Stimulated activated CD8-positive, alpha-beta memory T cell treated with anti-CD3 and anti-CD28 coated beads, Interleukin-4, amount 100 ng/mL, for 1 hour (primary cell): ENCODE data around the gene METAP1.
"Not testable (repeated sequence)": the region's sequence is repeated elsewhere in the genome, so short reads cannot be mapped to it uniquely, and the experiment has no call there.

ENCODE experiments used
- DNase-seq, 2 donors: peaks; one replicate each; pipeline ENCODE4 v3.0.0-alpha.2; 2020; ENCODE audit warnings: low read depth in 2 of 2, low spot score in 1 of 2

METAP1 gene

DNA sequence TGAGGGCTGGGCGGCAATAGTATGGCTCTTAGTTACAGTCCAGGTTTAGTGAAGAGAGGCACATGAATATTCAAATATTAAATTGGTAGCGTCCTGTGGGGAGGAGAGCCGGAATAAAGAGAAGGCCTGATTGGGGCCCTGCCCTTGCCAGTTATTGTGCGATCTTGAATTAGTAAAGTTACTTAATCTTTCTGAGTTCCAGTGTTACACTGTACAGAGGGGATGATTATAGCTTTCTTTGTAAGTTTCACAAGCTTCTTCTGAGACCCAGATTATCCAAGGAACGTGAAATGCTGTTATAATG, 1.2 kb downstream of the METAP1 start:
- DNase-seq = no peak

DNA sequence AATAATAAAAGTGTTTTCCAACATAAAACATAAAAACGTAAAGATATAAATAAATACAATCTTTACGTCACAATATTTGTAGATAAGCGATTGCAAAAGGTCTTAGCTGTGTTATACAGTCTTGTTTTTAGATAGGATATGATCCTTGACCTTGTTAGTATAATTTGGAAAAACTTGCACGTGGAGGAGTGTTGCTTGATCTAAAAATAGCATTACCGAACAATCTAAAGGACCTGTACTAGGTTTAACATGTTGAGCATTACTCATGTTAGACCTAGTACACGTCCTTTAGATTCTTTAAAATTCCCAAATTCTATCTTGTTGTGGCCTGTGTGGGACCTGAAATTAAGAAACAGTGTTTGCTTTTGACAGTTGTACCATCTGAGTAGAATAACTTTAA, 1.6 kb downstream of the METAP1 start:
- DNase-seq = no peak

DNA sequence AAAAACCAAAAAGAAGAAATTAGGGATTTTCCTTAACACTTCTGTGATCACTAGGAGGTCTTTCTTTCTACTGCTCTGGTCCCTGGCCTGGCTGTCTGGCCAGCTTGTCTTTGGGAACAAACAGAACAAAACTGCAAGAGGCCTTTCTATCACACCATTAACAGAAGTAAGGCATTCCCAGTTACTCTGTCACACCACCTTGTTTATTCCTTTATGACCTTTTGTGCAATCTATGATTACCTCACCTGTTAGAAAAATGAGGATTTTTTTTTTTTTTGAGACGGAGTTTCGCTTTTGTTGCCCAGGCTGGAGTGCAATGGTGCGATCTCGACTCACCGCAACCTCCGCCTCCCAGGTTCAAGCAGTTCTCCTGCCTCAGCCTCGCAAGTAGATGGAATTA, 3.0 kb downstream of the METAP1 start:
- no peak for DNase-seq

DNA sequence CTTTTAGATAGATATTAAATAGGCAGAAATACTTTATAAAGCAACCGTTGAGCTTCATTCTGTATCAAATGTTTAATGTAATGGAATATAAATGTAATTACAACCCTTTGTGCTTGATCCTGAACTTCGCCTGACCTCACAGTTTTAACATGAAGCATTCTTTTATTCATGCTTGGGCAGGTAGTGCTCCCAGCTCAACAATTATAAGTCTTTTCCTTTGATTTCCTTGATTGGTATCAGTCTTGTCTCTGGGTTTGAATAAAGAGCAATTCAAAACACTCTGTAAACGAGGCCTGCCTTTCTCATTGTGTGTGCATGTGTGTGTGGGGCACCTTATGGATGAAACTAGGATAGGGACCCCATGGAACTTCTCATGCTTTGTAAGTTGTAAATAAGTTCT, 6.8 kb downstream of the METAP1 start:
- no peak for DNase-seq

DNA sequence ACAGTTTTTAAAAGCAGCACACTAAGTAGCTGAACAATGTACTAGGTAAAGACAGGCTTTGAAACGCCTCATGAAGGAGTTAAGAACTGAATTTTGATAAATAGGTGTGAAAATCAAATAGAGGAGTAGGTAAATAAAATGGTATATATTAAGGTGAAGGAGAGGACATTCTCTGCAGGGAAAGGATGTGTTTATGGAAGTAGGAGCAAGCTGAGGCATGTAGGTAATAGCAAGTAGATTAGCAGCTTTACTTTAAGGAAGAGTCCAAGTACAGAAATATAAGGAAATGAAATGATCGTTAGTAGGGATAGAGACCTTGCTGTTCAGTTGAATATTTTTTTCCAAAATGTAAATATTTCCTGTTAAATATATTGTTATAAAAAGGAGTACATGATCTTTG, 12.5 kb downstream of the METAP1 start:
- DNase-seq = no peak

DNA sequence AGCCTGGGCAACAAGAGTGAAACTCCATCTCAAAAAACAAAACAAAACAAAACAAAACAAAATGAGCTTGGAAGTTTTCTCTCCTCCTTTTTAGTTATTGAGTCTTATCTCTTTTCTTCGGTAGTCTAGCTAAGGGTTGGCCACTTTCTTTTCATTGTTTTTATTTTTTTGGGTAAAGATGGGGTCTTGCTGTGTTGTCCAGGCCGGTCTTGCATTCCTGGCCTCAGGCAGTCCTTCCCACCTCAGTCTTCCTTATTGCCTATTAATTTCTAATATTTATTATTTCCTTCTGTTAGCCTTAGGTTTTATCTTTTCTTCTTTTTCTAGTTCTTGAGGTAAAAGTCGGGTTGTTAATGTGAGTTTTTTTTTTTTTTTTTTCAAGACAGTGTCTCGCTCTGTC, 16.4 kb downstream of the METAP1 start:
- no peak for DNase-seq

DNA sequence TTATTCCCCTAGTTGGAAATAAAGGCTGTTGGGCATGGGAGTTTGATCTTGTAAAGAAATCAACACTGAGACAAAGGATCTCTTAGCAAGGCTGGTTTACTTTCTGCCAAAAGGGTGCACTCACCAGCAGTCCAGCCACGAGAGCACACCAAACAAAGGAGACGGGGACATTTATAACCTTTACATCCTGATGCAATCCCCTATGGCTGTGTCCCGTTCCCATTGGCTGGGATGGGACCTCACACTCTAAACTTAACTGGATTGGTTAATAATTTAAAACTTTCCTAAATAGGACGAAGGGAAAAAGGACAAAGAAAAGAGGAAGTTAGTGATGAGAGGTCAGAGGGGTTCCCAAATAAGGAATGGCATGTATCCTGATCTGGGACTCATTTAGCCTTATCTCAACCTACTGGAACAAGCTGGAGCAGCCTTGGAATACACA, 17.9 kb downstream of the METAP1 start:
- no peak for DNase-seq

DNA sequence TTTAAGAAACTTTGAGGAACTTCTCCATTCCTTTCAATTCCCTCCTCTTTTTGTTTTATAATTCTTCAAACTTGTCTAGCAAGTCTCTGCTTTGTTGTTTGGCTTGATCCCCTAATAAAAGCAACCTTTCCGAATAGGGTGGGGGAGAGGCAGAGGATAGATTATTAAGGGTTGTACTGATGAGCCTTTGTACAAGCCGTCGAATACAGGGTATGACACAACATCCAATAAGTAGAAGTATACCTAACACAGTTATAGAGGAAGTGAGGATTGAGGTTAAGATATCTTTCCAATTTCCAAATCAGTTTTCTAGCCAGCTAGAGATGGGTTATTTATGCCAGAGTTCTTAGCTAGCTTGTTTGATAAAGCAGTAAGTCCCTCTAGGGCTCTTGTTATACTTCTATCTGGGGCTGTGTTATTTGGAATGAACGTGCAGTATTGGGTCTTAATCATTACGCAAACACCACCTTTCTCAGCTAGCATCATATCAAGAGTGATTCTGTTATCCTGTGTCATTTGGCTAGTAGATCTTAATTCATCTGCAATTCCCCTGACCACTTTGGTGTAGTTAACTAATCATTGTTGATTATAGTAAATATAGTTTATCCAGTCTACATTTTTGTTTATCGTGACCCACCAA, 18.5 kb downstream of the METAP1 start:
- no peak for DNase-seq

DNA sequence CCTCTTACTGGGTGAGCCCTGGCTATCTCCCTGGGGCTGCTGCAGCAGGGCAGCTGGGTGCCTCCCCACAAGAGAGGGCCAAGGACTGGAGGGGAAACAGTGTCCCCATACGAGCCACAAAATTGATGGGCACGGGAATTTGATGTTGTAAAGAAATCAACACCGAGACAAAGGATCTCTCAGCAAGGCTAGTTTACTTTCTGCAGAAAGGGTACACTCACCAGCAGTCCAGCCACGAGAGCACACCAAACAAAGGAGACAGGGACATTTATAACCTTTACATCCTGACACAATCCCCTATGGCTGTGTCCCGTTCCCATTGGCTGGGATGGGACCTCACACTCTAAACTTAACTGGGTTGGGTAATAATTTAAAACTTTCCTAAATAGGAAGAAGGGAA, 25.9 kb downstream of the METAP1 start:
- no peak for DNase-seq

DNA sequence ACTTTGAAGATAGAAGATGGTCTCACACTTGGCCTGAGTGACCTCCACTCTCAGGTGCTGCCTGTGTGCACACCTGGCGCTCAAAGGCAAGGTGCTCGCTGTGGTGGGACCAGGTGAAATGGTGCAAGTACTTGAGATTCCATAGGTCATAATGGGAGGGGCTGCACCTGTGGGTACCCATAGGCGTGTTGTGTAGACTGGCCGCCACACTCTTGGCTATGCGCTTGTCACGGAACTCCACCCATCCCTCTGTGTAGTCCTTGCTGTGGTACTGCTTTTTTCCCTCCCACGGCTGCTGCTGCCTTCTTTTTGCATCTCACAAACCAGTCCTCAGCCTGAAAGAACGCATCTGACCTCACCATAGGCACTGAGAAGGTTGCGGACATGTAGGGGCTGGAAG, 27.0 kb downstream of the METAP1 start:
- DNase-seq = no peak

DNA sequence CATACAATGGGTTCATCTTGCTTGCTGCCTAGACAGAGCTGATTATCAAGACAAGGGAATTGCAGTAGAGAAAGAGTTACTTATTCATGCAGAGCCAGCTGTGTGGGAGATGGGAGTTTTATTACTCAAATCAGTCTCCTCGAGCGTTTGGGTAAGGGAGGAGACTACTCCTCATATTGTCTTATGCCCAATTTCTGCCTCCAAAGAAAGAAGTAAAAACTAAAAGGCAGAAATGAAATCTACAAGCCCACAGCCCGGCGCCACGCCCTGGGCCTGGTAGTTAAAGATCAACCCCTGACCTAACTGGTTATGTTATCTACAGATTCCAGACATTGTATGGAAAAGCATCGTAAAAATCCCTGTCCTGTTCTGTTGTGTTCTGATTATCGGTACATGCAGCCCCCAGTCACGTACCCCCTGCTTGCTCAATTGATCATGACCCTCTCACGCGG, 28.3 kb downstream of the METAP1 start:
- DNase-seq = not testable (repeated sequence)

DNA sequence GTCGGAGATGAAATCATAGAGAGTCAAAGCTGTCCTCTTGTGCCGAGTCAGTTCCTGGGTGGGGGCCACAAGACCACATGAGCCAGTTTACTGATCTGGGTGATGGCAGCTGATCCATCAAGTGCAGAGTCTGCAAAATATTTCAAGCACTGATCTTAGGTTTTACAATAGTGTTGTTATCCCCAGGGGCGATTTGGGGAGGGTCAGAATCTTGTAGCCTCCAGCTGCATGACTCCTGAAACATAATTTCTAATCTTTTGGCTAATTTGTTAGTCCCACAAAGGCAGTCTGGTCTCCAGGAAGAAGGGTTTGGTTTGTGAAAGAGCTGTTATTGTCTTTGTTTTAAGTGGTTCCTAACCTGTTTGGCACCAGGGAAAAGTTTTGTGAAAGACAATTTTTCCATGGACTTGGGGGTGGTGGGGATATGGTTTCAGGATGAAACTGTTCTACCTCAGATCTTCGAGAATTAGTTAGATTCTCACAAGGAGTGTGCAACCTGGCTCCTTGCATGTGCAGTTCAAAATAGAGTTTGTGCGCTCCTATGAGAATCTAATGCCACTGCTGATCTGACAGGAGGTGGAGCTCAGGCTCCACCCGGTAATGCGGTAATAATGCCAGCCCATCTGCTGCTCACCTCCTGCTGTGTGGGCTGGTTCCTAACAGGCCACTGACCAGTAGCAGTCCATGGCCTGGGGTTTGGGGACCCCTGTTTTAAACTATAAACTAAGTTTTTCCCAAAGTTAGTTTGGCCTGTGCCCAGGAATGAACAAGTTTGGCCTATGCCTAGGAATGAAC, 29.2 kb downstream of the METAP1 start:
- DNase-seq = no peak

DNA sequence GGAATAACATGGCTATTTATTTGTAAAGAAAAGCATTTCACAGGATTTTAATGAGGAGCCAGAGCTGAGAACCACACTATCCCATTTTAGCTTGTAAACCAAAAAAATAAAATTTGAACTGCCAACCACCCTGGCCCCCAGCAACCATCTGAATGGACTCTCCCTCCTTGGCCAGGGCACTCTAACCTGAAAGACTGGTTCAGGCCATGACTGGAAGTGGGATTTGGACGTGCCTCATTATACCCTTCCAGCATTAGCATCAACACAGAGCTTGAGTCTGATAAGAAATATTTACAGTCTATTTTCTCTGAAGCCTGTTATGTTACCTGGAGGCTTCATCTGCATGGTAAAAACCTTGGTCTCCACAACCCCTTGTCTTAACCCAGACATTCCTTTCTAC, 30.0 kb downstream of the METAP1 start:
- no peak for DNase-seq

DNA sequence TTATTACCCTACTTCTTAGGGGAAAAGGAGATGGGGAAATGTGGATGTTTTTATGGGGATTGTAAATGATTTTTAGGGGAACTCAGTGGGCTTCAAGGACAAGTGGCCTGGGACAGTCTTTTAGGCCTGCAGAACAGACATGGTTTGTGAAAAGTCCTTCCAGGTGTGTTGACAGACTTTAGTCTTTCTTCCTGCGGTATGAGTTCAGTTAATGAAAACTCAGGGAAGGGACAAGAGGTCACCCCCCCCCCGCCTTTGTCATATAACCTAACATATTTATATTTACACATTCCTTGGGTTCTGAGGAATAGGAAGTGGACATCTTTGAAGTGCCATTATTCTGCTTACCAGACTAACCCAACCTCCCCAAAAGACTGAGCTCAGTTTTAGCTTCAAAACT, 31.8 kb downstream of the METAP1 start:
- no peak for DNase-seq

DNA sequence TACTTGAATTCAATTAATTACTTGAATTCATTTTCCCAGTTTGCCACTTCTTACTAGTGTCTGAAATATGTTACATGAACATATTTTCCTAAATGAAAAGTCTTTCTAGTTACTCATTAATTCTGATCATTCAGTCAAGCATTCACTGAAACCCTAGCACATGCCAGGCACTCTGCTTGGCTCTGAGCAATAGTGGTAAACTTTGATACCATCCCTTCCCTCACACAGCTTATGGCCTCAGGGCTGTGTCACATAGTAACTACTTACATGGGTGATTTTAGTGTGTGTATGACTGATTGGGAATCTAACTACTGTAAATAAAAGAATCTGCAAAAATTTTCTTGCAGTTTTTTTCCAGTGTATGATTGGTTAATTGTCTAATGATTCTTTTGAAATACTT, 32.7 kb downstream of the METAP1 start:
- no peak for DNase-seq

DNA sequence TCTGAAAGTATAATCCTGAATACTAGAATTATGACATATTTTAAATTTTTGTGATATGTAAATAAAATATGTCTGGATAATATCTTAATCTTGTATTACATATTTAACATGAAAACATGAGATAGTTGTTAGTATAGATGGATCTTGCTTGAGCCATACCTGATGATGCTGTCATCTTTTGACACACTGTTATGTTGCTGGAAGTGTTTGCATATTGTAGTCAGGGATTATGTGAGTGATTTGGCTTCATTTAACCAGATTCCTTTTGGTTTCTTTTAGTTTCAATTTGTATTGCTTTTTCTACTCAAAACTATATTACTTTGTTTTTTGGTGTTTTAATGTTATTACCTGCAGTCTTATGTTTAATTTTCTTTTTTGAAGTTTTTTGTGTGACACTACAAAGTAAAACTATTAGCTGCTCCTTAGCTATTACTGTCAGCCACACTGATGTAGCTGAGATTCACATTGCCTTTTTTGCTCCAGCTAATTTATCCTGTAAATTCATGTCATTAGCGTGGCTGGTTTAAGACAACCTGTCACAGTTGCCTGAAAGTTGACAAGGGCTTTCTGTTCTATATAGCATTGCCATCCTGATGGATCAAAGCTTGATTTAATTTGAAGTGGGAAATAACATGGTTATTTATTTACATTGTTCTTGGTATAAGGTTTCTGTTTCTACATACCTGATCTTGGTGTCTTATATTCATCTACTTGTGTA, 33.7 kb downstream of the METAP1 start:
- DNase-seq = no peak

DNA sequence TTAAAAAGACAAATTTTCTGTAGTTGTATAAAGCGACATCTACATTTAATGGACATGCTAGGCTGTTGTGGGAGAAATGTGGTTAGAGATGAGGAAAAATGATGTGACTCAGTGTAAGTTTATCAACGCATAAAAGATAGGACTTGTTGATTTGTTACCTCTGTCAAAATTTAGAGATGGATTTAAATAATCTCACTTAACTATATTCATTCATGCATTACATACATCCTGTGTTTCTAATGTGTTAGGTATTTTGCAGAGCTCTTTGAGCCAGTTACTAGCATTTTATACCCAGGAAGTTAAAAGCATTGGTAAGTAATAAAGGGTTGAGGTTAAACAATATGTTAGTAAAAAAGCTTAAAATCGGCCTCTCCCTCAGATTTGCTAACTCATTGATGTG, 34.3 kb downstream of the METAP1 start:
- no peak for DNase-seq

DNA sequence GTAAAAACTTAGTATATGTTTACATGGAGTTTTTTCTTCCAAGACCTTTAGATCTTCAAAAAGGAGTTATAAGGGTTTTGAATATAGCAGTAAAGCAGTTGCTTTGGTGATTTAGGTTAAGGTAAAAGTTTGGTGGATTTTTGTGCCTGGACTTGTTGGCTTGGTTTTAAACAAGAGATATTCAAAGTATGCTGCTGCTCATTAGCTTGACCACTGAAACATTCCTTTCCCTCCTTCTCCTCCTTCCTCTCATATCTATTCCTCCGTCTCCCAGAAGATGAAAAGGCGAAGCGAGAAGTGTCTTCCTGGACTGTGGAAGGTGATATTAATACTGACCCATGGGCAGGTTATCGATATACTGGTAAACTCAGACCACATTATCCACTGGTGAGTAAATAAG, 38.4 kb downstream of the METAP1 start:
- no peak for DNase-seq

DNA sequence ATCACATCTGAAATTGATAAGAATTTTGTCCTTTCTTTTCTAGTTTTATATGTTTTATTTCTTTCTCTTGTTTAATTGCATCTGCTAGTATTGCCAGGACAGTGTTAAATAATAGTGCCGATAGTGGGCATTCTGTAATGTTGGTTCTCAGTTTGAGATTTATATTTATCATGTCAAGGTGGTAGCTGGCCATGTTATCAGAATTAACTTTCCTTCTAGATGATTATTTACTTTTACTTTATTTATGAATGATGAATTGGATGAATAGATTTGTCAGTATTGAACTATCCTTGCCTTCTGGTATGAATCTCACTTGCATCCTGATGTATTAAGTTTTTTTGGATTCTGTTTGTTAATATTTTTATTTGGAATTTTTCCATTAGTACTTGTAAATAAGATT, 42.7 kb downstream of the METAP1 start:
- DNase-seq = no peak

DNA sequence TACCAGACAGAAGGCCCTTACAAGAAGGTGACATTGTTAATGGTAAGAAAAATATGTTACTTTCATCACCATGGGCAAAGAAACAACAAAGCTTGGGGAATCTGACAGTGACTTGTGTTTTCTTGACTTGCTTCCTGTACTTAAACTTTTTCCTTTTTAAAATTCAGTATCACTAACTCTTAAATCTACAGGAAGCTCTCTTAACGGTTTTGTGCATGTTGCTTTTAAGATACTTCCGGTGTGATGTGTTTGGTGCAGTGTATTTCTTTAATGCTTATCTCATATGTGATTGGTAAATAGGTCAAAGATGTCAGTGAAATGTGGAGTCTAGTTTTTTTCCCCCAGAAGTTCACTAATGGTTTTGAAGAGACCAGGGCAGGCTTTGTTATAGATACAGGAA, 47.8 kb downstream of the METAP1 start:
- no peak for DNase-seq

DNA sequence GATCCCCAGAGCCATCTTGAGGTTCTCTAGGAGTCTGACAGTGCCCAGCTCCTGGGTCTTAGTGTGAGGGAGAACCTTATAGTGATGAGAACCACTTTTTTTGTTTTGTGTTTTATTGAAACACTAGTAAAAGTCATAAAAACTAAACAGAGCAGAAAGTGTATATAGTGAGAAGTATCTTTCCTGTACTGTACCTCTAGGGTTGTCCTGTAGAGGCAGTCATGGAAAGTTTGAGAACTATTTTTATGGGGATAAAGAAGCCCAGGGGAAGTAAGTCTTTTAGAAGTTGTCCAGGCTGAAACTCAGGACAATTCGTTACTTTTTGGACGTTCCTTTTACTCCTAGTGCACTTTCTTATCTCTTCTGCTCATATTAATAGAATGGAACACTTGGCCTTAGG, 52.2 kb downstream of the METAP1 start:
- DNase-seq = no peak

DNA sequence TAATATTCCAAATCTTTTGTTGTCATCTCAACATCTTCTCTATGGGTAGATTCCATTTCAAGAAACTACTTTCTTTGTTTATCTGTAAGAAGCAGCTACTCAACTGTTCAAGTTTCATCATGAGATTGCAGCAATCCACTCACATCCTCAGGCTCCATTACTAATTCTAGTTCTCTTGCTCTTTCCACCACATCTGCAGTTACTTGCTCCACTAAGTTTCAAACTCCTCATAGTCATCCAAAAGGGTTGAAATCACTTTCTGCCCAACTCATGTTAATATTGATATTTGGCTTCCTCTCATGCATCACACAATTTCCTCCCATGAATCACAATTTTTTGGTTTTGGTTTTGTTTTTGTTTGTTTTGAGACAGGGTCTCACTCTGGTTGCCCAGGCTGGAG, 57.4 kb downstream of the METAP1 start:
- DNase-seq = no peak
